Midbrain (tissue), 1 donor: ENCODE measurements around the gene CRISPLD2.
"Not testable (repeated sequence)": the region's sequence is repeated elsewhere in the genome, so short reads cannot be mapped to it uniquely, and the experiment has no call there.

Source experiments
- DNase-seq: peaks from one replicate; lab custom pipeline; 2025; lab: John Stamatoyannopoulos, UW

Gene CRISPLD2

DNA sequence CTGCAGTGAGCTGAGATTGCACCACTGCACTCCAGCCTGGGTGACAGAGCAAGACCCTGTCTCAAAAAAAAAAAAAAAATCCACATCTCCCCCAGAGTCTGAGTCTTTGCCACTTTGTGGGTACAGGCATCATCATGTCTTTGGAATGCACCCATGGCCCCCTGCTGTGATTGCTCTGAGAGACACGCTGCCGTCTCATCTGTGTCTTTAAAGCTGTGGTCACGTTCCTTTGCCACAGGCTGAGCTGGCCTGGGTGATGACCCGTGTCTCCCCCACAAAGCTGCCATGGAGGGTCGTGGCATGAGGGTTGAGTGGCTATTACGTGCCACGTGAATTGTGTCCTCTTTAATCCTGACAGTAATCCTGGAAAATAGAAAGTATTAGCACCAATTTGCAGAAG is 20.2 kb downstream of the CRISPLD2 start:
- DNase-seq: no peak

DNA sequence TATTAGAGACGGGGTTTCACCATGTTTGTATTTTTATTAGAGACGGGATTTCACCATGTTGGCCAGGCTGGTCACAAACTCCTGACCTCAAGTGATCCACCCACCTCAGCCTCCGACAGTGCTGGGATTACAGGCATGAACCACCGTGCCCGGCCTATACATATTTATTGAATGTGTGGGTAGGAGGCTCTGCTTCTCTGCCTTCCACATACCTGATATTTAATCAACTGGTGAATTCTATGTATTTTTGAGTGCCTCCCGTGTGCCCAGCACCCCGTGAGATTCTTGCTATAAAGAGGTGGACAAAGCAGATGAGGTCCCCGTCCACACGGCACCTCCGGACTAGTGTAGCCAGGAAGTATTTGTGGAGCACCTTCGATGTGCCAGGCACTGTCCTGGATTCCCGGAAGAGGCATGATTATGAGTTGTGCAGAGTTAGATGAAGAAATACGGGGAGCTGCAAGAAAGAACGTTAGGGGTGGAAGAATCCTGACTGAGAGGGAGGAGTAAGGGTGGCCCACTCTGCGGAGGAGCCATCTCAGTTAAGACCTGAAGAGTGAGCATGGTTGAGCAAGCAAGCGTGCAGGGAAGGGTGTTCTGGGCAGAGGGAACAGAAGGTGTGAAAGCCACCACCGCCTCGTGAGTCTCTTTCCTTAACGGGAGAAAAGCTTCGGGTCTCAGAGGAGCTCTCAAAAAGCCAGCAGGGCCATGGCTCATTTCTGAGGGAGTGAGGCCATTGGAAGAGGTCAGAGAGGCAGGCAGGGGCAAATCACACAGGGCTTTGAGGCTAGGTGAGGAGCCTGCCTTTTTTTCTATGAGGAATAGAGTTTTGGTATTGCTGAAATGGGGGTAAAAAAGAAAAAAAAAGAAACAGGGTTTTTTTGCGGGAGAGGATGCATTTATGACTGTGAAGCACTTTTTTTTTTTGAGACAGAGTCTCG is 21.2 kb downstream of the CRISPLD2 start:
- no peak for DNase-seq

DNA sequence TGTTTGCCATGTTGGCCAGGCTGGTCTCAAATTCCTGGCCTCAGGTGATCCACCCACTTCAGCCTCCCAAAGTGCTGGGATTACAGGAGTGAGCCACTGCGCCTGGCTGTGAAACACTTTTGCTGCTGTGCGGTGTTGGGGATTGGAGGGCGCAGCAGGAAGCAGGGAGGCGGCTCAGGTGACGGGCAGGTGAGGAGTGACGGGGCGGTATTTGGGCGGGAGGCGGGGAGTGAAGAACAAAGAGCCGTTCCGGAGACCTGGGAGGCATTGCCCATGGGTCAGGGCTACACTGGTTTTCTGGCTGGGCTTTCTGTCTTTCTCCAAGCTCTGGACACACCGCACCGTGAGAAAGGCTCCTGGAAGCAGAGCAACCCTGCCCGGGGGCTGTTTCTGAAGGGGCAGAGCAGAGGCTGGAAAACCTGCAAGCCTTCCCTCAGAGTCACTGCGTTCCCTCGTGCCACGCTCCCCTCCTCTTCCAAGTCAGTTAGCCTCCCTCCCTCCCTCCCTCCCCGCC is 22.1 kb downstream of the CRISPLD2 start:
- DNase-seq: no peak

DNA sequence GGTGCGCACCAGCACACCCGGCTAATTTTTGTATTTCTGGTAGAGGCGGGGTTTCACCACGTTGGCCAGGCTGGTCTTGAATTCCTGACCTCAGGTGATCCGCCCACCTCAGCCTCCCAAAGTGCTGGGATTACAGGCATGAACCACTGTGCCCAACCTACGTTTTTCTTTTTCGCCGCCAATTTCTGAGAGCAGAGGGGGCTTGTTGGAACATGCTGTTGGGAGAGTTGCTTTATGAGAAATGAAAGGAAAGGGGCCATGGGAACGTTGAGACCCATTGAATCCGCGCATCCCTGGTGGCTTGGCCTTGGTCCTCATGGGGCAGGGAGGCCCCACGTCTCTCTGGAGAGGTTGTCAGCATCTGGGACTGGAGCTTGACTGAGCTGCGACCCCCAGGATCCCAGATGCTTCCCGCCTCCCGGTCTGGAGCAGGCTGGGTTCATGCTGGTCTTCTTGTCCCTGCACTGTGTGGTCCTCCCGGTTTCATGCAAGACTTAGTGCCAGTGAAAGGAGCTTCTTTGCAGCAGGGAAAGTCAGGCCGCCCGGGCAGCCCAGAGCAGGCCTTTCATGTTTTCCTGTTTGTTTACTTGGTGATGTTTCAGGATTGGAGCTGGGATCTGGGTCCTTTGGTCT is 22.8 kb downstream of the CRISPLD2 start:
- DNase-seq: no peak

DNA sequence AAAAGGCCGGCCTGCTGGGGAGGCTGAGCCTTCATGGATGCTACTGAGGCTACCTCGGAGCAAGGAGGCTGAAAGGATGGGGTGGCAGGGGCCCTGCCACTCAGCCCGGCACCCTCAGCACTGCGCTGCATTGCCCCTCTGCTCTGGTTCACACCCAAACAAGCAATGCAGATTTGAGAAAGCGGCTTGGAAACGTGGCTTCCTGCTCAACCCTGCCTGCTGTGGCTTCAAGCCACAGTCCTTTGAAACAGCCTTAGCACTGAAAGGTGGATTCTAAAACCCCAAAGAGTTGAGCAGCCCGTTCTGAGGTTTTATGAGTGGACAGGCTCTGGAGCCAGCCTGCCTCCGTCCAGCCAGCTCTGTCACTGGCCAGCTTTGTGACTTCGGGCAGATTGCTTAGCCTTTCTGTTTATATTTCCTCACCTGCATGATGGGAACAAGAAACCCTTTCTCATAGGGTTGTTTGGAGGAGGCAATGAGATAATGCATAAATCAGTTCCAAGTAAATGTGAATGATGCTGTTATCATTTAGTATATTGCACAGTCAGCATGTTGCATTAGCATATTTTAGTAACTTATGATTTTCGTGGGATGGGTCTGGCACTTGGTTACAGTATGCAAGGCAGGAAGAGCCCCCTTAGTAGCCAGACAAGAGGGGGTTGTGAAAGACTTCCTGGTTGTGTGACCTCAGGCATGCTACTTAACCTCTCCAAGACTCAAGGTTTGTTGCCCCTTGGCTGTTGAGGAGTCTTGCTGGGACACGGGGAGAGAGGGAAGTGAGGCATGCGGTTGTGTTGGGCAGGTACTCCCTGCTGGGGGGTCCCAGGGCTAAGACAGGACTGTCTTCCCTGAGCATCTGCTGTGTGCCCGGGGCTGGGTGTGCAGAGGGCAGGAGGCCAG is 23.6 kb downstream of the CRISPLD2 start:
- DNase-seq: no peak

DNA sequence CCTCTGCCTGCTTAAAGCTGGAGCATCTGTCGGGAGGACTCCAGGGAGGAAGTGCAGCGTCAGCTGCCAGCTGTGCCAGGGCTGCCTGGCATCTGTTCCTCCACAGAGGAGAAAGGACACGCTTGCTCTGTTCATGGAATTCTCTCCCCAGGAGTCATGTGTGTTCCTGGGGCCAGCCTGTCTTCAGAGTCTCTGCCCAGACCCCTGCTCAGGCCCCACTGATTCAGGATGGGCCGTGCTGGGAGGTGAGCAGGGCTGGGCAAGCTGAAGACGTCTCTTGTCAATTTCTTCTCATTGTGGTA is 24.2 kb downstream of the CRISPLD2 start:
- DNase-seq: no peak

DNA sequence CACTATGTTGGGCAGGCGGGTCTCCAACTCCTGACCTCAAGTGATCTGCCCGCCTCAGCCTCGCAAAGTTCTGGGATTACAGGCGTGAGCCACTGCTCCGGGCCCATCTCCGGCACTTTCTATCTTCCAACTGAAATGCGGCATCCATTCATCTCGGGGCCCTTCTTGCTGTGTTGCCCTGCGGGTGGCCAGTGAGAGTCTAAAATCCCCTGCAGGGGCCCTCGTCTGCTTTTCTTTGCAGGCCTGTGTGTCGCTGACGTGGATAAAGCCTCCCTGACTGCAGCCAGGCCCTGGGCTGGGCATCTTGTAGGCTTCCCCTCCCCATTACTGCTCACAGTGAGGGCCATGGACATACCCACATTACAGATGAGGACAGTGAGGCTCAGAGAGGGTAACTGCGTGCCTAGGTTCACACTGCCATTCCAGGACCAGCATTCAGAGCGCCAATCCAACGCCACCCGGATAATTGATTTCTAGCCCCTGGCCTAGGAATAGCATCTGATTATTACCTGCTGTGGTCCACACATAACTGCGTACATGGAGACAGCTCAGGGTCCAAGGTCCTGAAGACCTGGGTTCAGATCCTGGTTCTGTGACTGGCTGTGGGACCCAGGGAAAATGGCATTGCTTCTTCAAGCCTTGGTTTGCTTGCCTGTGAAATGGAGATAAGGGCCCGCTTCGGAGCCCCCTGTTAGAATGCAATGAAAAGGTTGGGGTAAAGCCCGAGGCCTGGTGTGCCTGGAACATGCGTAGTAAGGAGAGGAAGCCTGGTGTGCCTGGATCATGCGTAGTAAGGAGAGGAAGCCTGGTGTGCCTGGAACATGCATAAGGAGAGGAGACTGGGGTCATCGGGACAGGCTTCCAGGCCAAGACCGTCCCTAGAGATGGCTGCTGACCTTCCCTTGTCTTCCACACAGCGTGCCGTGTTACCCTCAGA is 25.0 kb downstream of the CRISPLD2 start:
- DNase-seq: no peak

DNA sequence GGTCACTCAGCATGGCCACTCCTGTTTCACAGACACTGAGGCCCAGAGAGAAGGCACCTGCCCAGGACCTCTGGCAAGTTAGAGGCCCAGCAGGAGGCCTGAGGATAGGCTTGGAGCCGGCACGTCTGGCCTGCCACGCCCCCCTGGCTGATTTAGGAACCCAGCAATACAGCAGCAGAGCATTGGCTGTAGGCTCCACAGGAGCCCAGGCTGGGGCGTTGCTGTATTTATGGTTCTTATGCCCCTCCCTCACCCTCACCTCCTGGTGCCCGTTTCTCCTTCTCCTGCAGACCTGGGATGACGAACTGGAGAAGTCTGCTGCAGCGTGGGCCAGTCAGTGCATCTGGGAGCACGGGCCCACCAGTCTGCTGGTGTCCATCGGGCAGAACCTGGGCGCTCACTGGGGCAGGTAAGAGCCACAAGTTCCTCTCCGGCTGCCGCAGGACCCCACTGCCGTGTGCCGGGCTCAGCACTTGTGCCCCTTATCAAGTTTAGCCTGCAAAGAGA is 25.8 kb downstream of the CRISPLD2 start:
- DNase-seq: no peak

DNA sequence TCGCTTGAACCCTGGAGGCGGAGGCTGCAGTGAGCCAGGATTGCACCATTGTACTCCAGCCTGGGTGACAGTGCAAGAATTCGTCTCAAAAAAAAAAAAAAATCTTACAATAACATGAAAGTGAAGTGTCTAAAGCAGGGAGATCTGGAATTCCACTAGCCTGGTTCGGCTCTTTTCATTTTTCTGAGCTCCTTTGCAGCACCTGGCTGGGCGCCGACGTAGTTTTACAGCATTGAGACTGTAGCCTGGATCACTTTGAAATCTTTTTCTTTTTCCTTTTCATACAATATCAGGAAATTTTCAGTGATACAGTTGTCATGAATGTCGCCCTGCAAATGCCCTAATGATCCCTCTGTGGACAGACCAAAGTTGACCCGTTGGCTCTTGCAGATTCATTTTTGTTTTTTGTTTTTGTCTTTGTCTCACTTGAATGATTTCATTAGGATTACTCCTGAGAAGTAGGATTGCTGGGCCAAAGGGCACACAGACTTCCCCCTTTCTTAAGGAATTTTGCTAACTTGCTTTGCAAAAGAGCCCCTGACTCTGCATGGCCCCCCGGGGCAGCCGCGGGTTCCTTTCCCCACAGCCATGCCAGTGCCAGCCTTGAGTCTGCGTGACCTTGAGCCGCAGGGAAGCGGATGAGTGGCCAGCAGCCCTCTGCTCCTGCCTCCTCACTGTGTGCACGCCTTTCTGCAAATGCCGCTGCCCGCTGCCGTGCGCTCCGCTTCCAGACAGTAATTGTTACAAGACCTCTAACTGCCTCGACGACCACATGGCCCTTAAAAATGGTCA is 28.0 kb downstream of the CRISPLD2 start:
- no peak for DNase-seq

DNA sequence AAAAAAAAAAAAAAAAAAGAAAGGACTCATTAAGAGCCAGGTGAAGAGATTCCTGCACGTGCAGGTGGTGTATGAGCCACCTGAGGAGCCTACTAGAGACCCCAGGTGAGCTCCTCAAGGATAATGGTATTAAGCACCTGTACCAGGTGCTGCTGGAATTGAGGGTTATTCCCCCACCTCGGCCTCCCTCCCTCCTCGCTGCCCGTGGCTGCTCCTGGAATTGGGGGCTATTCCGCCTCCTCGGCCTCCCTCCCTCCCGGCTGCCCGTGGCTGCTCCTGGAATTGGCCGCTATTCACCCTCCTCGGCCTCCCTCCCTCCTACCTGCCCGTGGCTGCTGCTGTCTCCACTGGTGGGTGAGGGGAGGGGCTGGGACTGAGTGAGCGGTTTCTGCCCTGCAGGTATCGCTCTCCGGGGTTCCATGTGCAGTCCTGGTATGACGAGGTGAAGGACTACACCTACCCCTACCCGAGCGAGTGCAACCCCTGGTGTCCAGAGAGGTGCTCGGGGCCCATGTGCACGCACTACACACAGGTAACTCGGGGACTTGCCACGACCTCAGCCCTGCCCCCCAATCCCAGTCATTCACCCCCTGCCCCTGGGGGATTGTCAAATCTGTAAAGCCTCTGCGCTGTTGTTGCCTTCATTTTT is 29.3 kb downstream of the CRISPLD2 start:
- DNase-seq: no peak

DNA sequence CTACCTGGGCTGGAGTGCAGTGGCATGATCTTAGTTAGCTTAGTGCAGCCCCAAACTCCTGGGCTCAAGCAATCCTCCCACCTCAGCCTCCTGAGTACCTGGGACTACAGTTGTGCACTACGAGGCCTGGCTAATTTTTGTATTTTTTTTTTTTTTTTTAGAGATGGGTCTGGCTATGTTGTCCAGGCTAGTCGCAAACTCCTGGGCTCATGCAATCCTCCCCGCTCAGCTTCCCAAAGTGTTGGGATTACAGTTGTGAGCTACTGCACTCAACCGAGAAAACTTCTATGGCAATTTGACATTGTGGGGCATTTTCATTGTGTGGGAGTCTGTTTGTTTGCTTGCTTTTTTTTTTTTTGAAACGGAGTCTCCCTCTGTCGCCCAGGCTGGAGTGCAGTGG is 30.0 kb downstream of the CRISPLD2 start:
- DNase-seq: no peak

DNA sequence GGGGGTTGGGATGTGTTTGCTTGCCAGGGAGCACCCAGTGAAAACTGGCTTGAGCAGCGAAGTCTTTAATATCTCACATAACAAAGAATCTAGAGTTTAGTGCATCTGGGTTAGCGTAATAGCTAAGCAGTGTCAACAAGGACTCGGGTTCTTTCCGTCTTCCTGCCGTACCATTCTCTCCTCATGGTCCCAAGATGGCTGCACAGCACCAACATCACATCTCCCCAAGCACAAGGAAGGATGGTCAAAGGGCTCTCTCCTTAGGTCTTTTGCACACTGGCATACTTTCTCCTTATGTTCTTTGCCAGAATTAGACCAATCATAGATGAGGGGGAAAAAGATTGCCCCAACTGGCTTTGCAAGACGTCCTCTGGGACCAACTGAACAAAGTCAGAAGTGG is 30.9 kb downstream of the CRISPLD2 start:
- no peak for DNase-seq

DNA sequence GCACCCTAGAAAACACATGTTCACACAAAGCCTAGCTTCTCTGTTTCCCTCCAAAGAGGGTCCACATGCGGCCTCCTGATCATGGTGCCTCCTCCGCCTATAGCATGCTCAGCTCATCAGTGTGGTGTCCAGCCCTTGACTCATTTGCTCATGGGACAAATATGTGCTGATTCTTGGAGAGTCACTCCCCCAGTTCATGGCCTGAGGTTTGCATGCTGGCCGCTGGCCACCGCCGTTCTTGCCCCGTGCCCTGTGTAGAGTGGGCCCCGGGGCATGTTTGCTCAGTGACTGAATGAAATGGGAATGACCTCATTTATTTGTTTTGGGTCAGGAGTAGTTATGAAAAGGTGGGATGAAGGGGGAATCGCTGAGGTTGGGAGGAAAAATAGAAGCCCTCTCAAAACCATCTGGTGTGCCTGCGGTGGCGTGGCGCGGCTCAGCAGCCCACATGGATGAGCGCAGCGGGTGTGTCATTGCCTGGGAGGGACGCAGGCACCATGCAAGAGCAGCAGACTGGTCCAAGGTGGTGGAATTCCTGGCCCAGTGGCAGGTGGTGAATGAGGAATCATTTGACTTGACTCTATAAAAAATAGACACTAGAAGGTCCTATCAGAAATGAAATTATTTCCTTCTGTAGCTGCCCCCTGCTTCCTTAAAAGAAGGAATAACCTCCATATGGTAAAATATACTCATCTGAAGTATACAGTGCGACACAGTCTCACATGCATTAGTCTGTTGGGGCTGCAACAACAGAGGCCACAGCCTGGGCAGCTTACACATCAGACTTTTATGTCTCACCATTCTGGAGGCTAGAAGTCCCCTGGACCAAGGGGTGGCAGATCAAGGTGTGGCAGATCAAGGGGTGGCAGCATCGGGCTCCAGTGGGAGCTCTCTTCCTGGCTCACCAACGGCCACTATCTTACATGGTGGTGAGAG is 31.7 kb downstream of the CRISPLD2 start:
- DNase-seq: no peak

DNA sequence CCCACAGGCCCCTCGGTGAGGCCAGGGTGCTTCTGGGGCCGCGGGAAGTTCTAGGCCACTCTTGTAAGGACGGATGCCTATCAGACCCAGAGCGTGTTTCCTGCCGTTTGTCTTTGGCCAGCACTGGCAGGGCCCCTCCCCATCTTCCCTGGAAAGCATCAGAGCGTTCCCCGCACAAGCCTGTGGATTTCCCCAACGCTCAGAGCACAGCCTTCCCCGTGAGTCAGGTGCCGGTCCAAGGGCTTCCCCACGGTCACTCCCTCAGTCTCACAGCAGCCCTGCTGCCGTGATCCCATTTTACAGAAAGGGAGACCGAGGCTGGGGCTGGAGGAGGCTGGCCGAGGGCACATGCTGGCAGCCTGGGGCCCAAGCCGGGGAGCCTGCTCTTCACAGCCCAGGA is 33.7 kb downstream of the CRISPLD2 start:
- no peak for DNase-seq

DNA sequence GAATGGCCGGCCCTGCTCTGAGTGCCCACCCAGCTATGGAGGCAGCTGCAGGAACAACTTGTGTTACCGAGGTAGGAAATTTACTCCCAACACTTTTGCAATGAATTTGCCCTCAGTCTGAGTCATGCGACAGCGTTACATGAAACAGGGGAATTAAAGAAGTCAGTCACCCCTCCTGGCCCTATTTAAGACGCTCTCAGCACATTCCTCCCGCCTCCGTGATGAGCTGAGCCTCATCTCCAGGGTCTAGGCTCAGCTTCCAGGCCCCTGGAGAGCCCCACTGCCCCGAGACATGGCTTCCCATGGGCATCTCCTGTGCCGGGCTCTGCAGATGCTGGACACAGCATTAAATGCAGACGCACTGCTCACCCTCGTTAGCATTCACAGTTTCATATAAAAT is 35.0 kb downstream of the CRISPLD2 start:
- DNase-seq: no peak

DNA sequence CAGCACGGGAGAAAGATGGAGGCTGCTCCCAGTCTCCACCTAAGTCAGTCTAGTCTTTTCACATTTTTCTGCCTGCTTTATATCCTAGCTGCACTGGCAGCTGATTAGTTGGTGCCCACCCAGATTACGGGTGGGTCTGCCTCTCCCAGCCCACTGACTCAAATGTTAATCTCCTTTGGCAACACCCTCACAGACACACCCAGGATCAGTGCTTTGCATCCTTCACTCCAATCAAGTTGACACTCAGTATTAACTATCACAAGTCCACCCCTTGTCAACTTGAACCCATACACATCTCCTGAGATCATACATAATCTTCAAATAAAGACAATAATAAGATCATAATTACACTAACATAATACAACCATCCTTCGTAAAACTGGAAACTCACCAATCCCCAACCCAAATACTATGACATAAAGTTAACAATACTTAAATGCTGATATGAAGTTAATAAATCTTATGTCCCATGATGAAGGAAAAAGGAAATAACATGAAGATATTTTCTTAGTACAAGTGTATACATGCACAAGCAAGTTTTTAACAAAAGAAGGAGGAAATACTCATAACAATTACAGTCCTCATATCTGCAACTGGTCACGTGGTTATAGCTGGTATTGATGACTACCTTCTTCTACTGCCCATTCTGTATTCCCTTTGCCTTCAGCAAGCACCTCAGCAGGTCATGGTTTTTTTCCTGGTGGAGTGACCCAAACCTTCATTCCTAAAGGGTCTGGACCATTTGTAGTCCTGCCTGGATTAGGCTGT is 35.8 kb downstream of the CRISPLD2 start:
- DNase-seq: not testable (repeated sequence)

DNA sequence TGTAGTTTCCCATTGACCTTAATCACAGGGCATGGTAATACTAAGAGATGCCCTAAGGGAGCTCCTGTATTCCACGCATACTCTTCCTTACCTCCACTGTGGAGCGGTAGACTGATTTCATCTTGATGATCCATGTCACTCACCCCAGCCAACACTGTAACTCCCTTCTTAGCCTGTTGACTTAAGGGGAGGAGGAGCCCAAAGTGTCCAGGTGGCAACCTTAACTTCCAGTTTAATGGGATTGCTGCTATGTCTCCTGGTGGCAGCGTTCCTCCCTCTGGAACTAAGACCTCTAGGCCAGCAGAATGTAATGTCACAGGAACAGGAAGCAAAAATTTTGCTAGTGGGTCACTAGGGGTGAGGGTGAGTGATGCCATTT is 36.4 kb downstream of the CRISPLD2 start:
- DNase-seq: not testable (repeated sequence)

DNA sequence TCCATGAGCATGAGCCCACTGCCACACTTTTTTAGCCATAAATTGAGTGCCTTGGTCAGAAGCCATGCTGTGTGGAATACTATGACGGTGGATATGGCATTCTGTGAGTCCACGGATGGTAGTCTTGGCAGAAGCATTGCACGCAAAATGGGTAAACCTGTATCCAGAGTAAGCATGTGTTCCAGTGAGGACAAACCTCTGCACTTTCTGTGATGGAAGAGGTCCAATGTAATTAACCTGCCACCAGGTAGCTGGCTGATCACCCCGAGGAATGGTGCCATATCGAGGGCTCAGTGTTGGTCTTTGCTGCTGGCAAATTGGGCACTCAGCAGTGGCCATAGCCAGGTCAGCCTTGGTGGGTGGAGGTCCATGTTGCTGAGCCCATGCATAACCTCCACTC is 37.0 kb downstream of the CRISPLD2 start:
- DNase-seq: not testable (repeated sequence)
